A549 (cell line): ENCODE data around the gene MEI1. TPM values are rescaled to one million over a fixed set of nuclear protein-coding genes. Genes with fewer than 3 reads are reported as not detected.

Experiments
- ATAC-seq, 2 experiments: fragments of 200-7000 bp in 1 of 2; fragments of >200 bp in 1 of 2; cut with Nextera tagmentation in 1 of 2; cut with Tn5 transposase in 1 of 2; 3 replicates each; pipeline versions ENCODE4 v1.8.0 to v1.9.1; 2018 to 2020; ENCODE audit warnings: mild to moderate bottlenecking in 1 of 2, moderate library complexity in 1 of 2
- CTCF ChIA-PET: fragments of 300-600 bp; sonication (Branson Sonifier 250); formaldehyde crosslinking; extraction: SDS; loops from one replicate; lab custom pipeline; 2021; ENCODE audit warnings: antibody characterized with exemption, inconsistent platforms; lab: Yijun Ruan, JAX
- POLR2A ChIA-PET: fragments of 350-600 bp; formaldehyde crosslinking; extraction: SDS; loops from one replicate; lab custom pipeline; 2021; ENCODE audit warnings: antibody characterized with exemption, inconsistent platforms; lab: Yijun Ruan, JAX
- DNase-seq, 2 experiments: peaks; one replicate each; pipeline versions ENCODE4 v3.0.0 to v3.0.0-alpha.2; 2011 to 2016; ENCODE audit warnings: low read depth in 1 of 2, low spot score in 1 of 2
- FAIRE-seq: peaks from 2 replicates; lab custom pipeline; 2011; peaks lifted over from hg19 to GRCh38; lab: Jason Lieb, UNC
- H3K27ac ChIP-seq, 2 experiments: fragments of >200 bp; sonication (Bioruptor Twin); formaldehyde crosslinking; 3 replicates each; pipeline ENCODE4 v1.5.1; 2016 to 2017
- H3K4me1 ChIP-seq: fragments of >200 bp; sonication (Bioruptor Twin); formaldehyde crosslinking; 3 replicates; pipeline ENCODE4 v1.6.1; 2016
- H3K4me2 ChIP-seq: fragments of >200 bp; sonication (Bioruptor Twin); formaldehyde crosslinking; 3 replicates; pipeline ENCODE4 v1.6.1; 2016
- H3K4me3 ChIP-seq: fragments of >200 bp; sonication (Bioruptor Twin); formaldehyde crosslinking; 3 replicates; pipeline ENCODE4 v1.5.1; 2016
- H3K9me3 ChIP-seq: fragments of >200 bp; sonication (Bioruptor Twin); formaldehyde crosslinking; 3 replicates; pipeline ENCODE4 v1.6.1; 2016
- BHLHE40 ChIP-seq: IDR thresholded peaks from 2 replicates; pipeline ENCODE4 v1.6.1; 2012; ENCODE audit warnings: low read depth, low read length, inconsistent platforms
- CBX8 ChIP-seq: fragments of 200-600 bp; sonication (generic); IDR thresholded peaks from 2 replicates; pipeline ENCODE4 v1.6.1; 2016
- CHD2 ChIP-seq: fragments of 150-350 bp; IDR thresholded peaks from 2 replicates; pipeline ENCODE4 v1.6.1; 2014; ENCODE audit warnings: low read length; ENCODE audit not compliant: partially characterized antibody
- E2F6 ChIP-seq: IDR thresholded peaks from 2 replicates; pipeline ENCODE4 v1.6.1; 2012; ENCODE audit warnings: low read depth, borderline replicate concordance
- EHF ChIP-seq: fragments of 250-450 bp; sonication (Bioruptor Pico); IDR thresholded peaks from 2 replicates; pipeline ENCODE4 v1.5.0; 2020; ENCODE audit warnings: mild to moderate bottlenecking
- EP300 ChIP-seq, 2 experiments: fragments of >200 bp; sonication (Bioruptor Twin); formaldehyde crosslinking; IDR thresholded peaks; 2 replicates in 1 of 2; 3 replicates in 1 of 2; pipeline ENCODE4 v1.6.1; 2016 to 2017
- ESRRA ChIP-seq: fragments of 150-350 bp; IDR thresholded peaks from 2 replicates; pipeline ENCODE4 v1.6.1; 2014; ENCODE audit warnings: mild to moderate bottlenecking, low read length, borderline replicate concordance
- FOSB ChIP-seq: fragments of 250-450 bp; sonication (Bioruptor Pico); IDR thresholded peaks from 2 replicates; pipeline ENCODE4 v1.5.0; 2020; ENCODE audit warnings: mild to moderate bottlenecking, moderate library complexity
- FOSL2 ChIP-seq, 2 experiments: fragments of 450-650 bp in 1 of 2; fragments of >200 bp in 1 of 2; sonication (Bioruptor Twin) in 1 of 2; formaldehyde crosslinking; IDR thresholded peaks; 2 replicates each; pipeline versions ENCODE4 v1.5.0 to v1.6.1; 2016 to 2020; ENCODE audit warnings: mild to moderate bottlenecking in 1 of 2, moderate library complexity in 1 of 2
- HEYL ChIP-seq: fragments of 250-450 bp; sonication (Bioruptor Pico); IDR thresholded peaks from 2 replicates; pipeline ENCODE4 v1.8.0; 2021; ENCODE audit warnings: mild to moderate bottlenecking, moderate library complexity
- JUNB ChIP-seq: fragments of >200 bp; sonication (Bioruptor Twin); formaldehyde crosslinking; IDR thresholded peaks from 2 replicates; pipeline ENCODE4 v1.6.1; 2016
- KDM1A ChIP-seq: fragments of 200-600 bp; sonication (generic); IDR thresholded peaks from 2 replicates; pipeline ENCODE4 v1.6.1; 2016; ENCODE audit warnings: low read depth, mild to moderate bottlenecking
- MAFK ChIP-seq: fragments of 450-650 bp; IDR thresholded peaks from 2 replicates; pipeline ENCODE4 v1.6.1; 2014; ENCODE audit not compliant: partially characterized antibody
- MAZ ChIP-seq: fragments of 150-350 bp; IDR thresholded peaks from 2 replicates; pipeline ENCODE4 v1.6.1; 2014; ENCODE audit warnings: antibody characterized with exemption, low read depth, low read length, borderline replicate concordance
- NPAS2 ChIP-seq: fragments of 250-450 bp; sonication (Bioruptor Pico); IDR thresholded peaks from 2 replicates; pipeline ENCODE4 v1.8.0; 2022; ENCODE audit warnings: mild to moderate bottlenecking, moderate library complexity, borderline replicate concordance
- NR3C1 ChIP-seq: fragments of >200 bp; sonication (Bioruptor Twin); formaldehyde crosslinking; IDR thresholded peaks from 3 replicates; pipeline ENCODE4 v1.6.1; 2017
- POLR2A ChIP-seq: IDR thresholded peaks from 2 replicates; pipeline ENCODE4 v1.6.1; 2012; ENCODE audit warnings: mild to moderate bottlenecking, low read length
- POLR2AphosphoS2 ChIP-seq: conservative IDR thresholded peaks from 2 replicates; pipeline ENCODE4 v1.6.1; 2012; ENCODE audit warnings: low read length, improper control_type of control experiment, inconsistent platforms
- RCOR1 ChIP-seq: fragments of 150-350 bp; IDR thresholded peaks from 2 replicates; pipeline ENCODE4 v1.6.1; 2014; ENCODE audit warnings: antibody characterized with exemption, low read length, low read depth
- REST ChIP-seq: fragments of 200-600 bp; sonication (generic); IDR thresholded peaks from 2 replicates; pipeline ENCODE4 v1.6.1; 2016; ENCODE audit warnings: antibody characterized with exemption, mild to moderate bottlenecking, moderate library complexity
- RFX5 ChIP-seq: fragments of 450-650 bp; IDR thresholded peaks from 2 replicates; pipeline ENCODE4 v1.7.1; 2014; ENCODE audit warnings: antibody characterized with exemption, mild to moderate bottlenecking, moderate library complexity
- SREBF2 ChIP-seq: fragments of 450-650 bp; IDR thresholded peaks from 2 replicates; pipeline ENCODE4 v1.6.1; 2014; ENCODE audit warnings: mild to moderate bottlenecking, moderate library complexity
- TP53 ChIP-seq: fragments of 250-450 bp; sonication (Bioruptor Pico); IDR thresholded peaks from 2 replicates; pipeline ENCODE4 v1.5.0; 2021; ENCODE audit warnings: mild to moderate bottlenecking, moderate library complexity
- ZC3H11A ChIP-seq: fragments of 450-650 bp; IDR thresholded peaks from 2 replicates; pipeline ENCODE4 v1.6.1; 2014; ENCODE audit warnings: antibody characterized with exemption, mild to moderate bottlenecking
- ZFP36 ChIP-seq: fragments of 450-650 bp; IDR thresholded peaks from 2 replicates; pipeline ENCODE4 v1.6.1; 2014; ENCODE audit warnings: borderline replicate concordance; ENCODE audit not compliant: partially characterized antibody
- ZNF302 ChIP-seq: fragments of 250-450 bp; sonication (Bioruptor Pico); IDR thresholded peaks from 2 replicates; pipeline ENCODE4 v1.9.0; 2021; ENCODE audit warnings: inconsistent platforms, mild to moderate bottlenecking, moderate library complexity
- ZSCAN20 ChIP-seq: fragments of 250-450 bp; sonication (Bioruptor Pico); IDR thresholded peaks from 2 replicates; pipeline ENCODE4 v1.8.0; 2022; ENCODE audit warnings: mild to moderate bottlenecking, moderate library complexity
- WGBS: methylation state at CpG from one replicate; pipeline ENCODE4 v1.1.6; 2017; ENCODE audit errors: missing lambda C conversion rate; 5-methylcytosine and 5-hydroxymethylcytosine counted together
- polyA plus RNA-seq, 4 experiments: library from polyadenylated mRNA; depleted of rRNA in 3 of 4; stranded (reverse); fragments of >200 nt; fragmentation: RNase III in 1 of 4; extraction: RNeasy Plus Mini Kit Qiagen cat#74134 plus additional on column Dnase treatment in 1 of 4; gene quantifications; 2 replicates in 3 of 4; 3 replicates in 1 of 4; pipeline ENCODE4 v1.2.3, GENCODE V29; 2011 to 2017

MEI1 gene
- polyA plus RNA-seq, 2 of the 4 experiments (the other 2 are of a cell fraction): 0.12 TPM; not detected in 1

GRCh38 chr22:41812805-41813545 lies 113.7 kb downstream of the MEI1 start (continued):
- TF ChIP-seq REST (no peak), RCOR1 (no peak)

- FAIRE-seq: no peak
- ChIA-PET POLR2A (no interaction called here), CTCF (interaction anchor here (1.0 to 1.7 kb wide), 2 partner anchors 44 to 127 kb away, joined by 5 read pairs; no protein-coding TSS in a partner anchor)
- Histone ChIP-seq H3K4me2 (no peak overlapping the region), H3K27ac (no peak overlapping the region), H3K4me3 (no peak overlapping the region), H3K4me1 (no peaks in the 10 kb centered on the region)
- DNase-seq: no peak
- no peak for TF ChIP-seq JUNB
- no peak for TF ChIP-seq FOSB
- TF ChIP-seq EP300 (IDR thresholded peaks at IDR 0.05): no peak
- no peak for TF ChIP-seq REST
- TF ChIP-seq ZNF302 (CRISPR knock-in tag): no peak
- TF ChIP-seq HEYL (CRISPR knock-in tag): no peak
- no peak for TF ChIP-seq POLR2A
- no peak for TF ChIP-seq ZFP36
- no peak for TF ChIP-seq CBX8
- TF ChIP-seq CHD2: no peak
- no peak for TF ChIP-seq TP53
- TF ChIP-seq SREBF2: no peak
- no peak for TF ChIP-seq ZC3H11A
- no peak for TF ChIP-seq RFX5
- no peak for TF ChIP-seq KDM1A
- TF ChIP-seq, all 56 proteins: peak for 0
- WGBS: 93% methylated on average over 8 of the region's 9 CpGs
- no peaks in the 10 kb centered on the region for H3K9me3 ChIP-seq
- ATAC-seq: no peak
Observed at GRCh38 chr22:41813726-41814410, 114.6 kb downstream of the MEI1 start.

GRCh38 chr22:41815716-41816115 lies 116.4 kb downstream of the MEI1 start:
- no peak for DNase-seq

More at GRCh38 chr22:41815716-41816115, 116.4 kb downstream of the MEI1 start:
- no peaks in the 10 kb centered on the region for H3K9me3 ChIP-seq
- TF ChIP-seq ZNF302 (CRISPR knock-in tag): no peak
- no peak for TF ChIP-seq ESRRA
- TF ChIP-seq BHLHE40: no peak
- TF ChIP-seq E2F6: no peak
- no peak for TF ChIP-seq EHF (CRISPR knock-in tag)
- no peak for TF ChIP-seq NR3C1
- TF ChIP-seq ZSCAN20 (CRISPR knock-in tag): no peak
- no peak for TF ChIP-seq FOSL2 (IDR thresholded peaks at IDR 0.05)
- TF ChIP-seq FOSL2 (CRISPR knock-in tag; IDR thresholded peaks at IDR 0.05): no peak
- no peak for TF ChIP-seq POLR2AphosphoS2
- no peak for TF ChIP-seq NPAS2
- no peak for TF ChIP-seq MAFK
- TF ChIP-seq MAZ: no peak
- no peak overlapping the region for H3K4me2 ChIP-seq
- no peaks in the 10 kb centered on the region for H3K4me1 ChIP-seq
- no peak overlapping the region for H3K27ac ChIP-seq
- CTCF ChIA-PET: interaction anchor here (0.9 to 4.0 kb wide), 4 partner anchors 10 to 125 kb away, joined by 3 to 10 read pairs (median 4); no protein-coding TSS in a partner anchor
- ATAC-seq (no peak), FAIRE-seq (no peak)
- no peak overlapping the region for H3K4me3 ChIP-seq
- 88% methylated on average over 3 of the region's 3 CpGs for WGBS
- POLR2A ChIA-PET: no interaction called here
